ENCODE data around the gene MYOC.

DNA sequence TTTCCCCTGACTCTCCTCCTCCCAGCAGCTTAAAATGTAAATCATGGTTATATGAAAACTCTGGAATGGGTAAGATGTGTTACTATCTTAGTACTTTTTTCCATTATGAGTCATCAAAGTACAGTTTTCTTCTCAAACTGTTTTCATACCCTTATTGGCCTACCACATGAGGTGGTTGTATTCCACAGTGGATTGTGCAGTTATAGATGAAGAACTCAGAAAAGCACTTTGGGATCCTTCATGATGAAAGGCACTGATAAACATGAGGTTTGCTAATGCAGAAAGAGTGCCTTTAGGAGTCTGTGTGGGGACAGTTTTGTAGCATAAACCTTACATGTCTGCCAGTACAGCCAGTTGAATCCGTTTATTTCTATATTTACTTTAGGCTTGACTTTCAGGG, 62.5 kb downstream of the MYOC start:
- TF ChIP-seq, protein P1, sequence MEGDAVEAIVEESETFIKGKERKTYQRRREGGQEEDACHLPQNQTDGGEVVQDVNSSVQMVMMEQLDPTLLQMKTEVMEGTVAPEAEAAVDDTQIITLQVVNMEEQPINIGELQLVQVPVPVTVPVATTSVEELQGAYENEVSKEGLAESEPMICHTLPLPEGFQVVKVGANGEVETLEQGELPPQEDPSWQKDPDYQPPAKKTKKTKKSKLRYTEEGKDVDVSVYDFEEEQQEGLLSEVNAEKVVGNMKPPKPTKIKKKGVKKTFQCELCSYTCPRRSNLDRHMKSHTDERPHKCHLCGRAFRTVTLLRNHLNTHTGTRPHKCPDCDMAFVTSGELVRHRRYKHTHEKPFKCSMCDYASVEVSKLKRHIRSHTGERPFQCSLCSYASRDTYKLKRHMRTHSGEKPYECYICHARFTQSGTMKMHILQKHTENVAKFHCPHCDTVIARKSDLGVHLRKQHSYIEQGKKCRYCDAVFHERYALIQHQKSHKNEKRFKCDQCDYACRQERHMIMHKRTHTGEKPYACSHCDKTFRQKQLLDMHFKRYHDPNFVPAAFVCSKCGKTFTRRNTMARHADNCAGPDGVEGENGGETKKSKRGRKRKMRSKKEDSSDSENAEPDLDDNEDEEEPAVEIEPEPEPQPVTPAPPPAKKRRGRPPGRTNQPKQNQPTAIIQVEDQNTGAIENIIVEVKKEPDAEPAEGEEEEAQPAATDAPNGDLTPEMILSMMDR (IDR thresholded peaks at IDR 0.05) = no peak
- no peak for TF ChIP-seq EZH2phosphoT487 (IDR thresholded peaks at IDR 0.05)
